Measurements from ENCODE around the gene CAMSAP3.

DNA sequence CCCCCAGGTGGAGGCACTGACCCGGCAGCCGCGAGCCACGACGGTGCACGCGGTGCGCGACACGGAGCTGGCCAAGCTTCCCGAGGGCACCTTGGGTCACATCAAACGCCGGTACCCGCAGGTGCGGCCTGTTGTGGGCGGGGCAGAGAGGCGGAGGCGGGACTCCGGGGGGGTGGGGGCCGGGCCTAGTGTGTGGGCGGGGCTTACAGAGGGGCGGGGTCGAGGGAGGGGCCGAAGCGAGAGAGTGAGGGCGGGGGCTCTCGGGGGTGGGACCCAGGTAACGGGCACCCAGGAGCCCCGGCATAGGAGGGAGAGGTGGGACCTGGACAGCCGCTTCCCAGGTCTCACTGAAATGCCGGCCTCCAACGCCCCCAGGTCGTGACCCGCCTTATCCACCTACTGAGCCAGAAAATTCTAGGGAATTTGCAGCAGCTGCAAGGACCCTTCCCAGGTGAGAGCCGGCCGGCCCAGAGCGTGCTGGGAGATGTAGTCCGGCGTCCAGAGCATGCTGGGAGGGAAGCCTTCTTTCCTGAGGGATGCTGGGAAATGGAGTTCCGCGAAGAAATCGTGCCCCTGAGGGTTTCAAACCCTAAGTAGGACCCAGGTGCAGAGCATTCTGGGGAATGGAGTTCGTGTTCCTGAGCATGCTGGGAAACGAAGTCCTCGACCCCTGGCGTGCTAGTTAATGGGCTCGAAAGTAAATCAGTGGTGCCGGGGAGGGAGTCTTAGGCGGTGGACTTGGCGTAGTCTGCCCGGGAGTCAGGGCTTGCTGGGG, 44.5 kb upstream of the CAMSAP3 start:
- no peak for TF ChIP-seq POLR2A (IDR thresholded peaks at IDR 0.05)
- TF ChIP-seq, protein P1, sequence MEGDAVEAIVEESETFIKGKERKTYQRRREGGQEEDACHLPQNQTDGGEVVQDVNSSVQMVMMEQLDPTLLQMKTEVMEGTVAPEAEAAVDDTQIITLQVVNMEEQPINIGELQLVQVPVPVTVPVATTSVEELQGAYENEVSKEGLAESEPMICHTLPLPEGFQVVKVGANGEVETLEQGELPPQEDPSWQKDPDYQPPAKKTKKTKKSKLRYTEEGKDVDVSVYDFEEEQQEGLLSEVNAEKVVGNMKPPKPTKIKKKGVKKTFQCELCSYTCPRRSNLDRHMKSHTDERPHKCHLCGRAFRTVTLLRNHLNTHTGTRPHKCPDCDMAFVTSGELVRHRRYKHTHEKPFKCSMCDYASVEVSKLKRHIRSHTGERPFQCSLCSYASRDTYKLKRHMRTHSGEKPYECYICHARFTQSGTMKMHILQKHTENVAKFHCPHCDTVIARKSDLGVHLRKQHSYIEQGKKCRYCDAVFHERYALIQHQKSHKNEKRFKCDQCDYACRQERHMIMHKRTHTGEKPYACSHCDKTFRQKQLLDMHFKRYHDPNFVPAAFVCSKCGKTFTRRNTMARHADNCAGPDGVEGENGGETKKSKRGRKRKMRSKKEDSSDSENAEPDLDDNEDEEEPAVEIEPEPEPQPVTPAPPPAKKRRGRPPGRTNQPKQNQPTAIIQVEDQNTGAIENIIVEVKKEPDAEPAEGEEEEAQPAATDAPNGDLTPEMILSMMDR (IDR thresholded peaks at IDR 0.05), result no peak
